ENCODE measurements around the gene ATP1A2. TPM values are rescaled to one million over a fixed set of nuclear protein-coding genes. Genes with fewer than 3 reads are reported as not detected.

The ATP1A2 gene
- total RNA-seq, 1 donor from 2014 or later, result 8.2 TPM

- DNase-seq (ENCODE audit: extremely low spot score, unreplicated experiment), result no peak
- Mint-ChIP-seq H3K27ac (ENCODE audit: unreplicated experiment) (peak overlapping the region; percentile 15), H3K27me3 (ENCODE audit: unreplicated experiment) (peaks cover 7% of the 10 kb centered on the region), H3K9me3 (ENCODE audit: unreplicated experiment) (no peaks in the 10 kb centered on the region), H3K4me3 (ENCODE audit: unreplicated experiment) (no peak overlapping the region), H3K36me3 (ENCODE audit: unreplicated experiment) (no peaks in the 10 kb centered on the region), H3K4me1 (ENCODE audit: unreplicated experiment) (peaks cover 5% of the 10 kb centered on the region)
- TF ChIP-seq, protein P1, sequence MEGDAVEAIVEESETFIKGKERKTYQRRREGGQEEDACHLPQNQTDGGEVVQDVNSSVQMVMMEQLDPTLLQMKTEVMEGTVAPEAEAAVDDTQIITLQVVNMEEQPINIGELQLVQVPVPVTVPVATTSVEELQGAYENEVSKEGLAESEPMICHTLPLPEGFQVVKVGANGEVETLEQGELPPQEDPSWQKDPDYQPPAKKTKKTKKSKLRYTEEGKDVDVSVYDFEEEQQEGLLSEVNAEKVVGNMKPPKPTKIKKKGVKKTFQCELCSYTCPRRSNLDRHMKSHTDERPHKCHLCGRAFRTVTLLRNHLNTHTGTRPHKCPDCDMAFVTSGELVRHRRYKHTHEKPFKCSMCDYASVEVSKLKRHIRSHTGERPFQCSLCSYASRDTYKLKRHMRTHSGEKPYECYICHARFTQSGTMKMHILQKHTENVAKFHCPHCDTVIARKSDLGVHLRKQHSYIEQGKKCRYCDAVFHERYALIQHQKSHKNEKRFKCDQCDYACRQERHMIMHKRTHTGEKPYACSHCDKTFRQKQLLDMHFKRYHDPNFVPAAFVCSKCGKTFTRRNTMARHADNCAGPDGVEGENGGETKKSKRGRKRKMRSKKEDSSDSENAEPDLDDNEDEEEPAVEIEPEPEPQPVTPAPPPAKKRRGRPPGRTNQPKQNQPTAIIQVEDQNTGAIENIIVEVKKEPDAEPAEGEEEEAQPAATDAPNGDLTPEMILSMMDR (IDR thresholded peaks at IDR 0.05), result no peak
Measured at GRCh38 chr1:160149716-160150115, 34.2 kb downstream of the ATP1A2 start.

- no peak within 1 kb of the TSS for H3K27ac Mint-ChIP-seq (ENCODE audit: unreplicated experiment)
- H3K36me3 Mint-ChIP-seq (ENCODE audit: unreplicated experiment), result no peaks in the 10 kb centered on the region
- H3K9me3 Mint-ChIP-seq (ENCODE audit: unreplicated experiment), result no peaks in the 10 kb centered on the region
- TF ChIP-seq, protein P1 (IDR thresholded peaks at IDR 0.05), result no peak
- no peak for DNase-seq (ENCODE audit: extremely low spot score, unreplicated experiment)
- H3K27me3 Mint-ChIP-seq (ENCODE audit: unreplicated experiment), result peaks cover 16% of the 10 kb centered on the region
- peaks cover 5% of the 10 kb centered on the region for H3K4me1 Mint-ChIP-seq (ENCODE audit: unreplicated experiment)
- H3K4me3 Mint-ChIP-seq (ENCODE audit: unreplicated experiment), result no peak within 1 kb of the TSS
Measured at GRCh38 chr1:160151303-160151702, 35.7 kb downstream of the ATP1A2 start, which contains the start of gene ATP1A4. Gene ATP1A4 (plus strand): TSS chr1:160151603. CDS start chr1:160152041, 438 bp downstream.

- DNase-seq (ENCODE audit: extremely low spot score, unreplicated experiment), result no peak
- Mint-ChIP-seq H3K4me1 (ENCODE audit: unreplicated experiment) (no peaks in the 10 kb centered on the region), H3K27ac (ENCODE audit: unreplicated experiment) (no peak overlapping the region), H3K36me3 (ENCODE audit: unreplicated experiment) (no peaks in the 10 kb centered on the region), H3K4me3 (ENCODE audit: unreplicated experiment) (no peak overlapping the region), H3K27me3 (ENCODE audit: unreplicated experiment) (peaks cover 35% of the 10 kb centered on the region), H3K9me3 (ENCODE audit: unreplicated experiment) (no peaks in the 10 kb centered on the region)
- TF ChIP-seq, protein P1 (IDR thresholded peaks at IDR 0.05), result no peak
Measured at GRCh38 chr1:160154790-160155189, 39.2 kb downstream of the ATP1A2 start.

DNA sequence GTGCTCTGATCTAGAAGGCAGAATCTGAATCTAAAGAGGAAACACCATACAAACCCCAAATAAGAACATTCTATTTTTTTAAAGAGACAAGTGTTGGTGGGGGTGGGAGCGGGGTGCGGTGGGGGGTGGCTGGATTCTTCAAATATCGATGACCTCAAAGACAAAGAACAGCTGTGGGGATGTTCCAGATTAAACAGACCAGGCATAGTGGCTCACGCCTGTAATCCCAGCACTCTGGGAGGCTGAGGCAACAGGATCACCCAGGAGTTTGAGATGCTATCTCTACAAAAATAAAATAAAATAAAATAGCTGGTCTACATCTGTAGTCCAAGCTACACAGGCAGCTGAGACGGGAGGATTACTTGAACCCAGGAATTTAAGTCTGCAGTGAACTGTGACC, 40.8 kb downstream of the ATP1A2 start:
- Mint-ChIP-seq H3K27me3 (ENCODE audit: unreplicated experiment) (peaks cover 35% of the 10 kb centered on the region), H3K4me1 (ENCODE audit: unreplicated experiment) (no peaks in the 10 kb centered on the region), H3K36me3 (ENCODE audit: unreplicated experiment) (no peaks in the 10 kb centered on the region), H3K4me3 (ENCODE audit: unreplicated experiment) (no peak overlapping the region), H3K27ac (ENCODE audit: unreplicated experiment) (no peak overlapping the region), H3K9me3 (ENCODE audit: unreplicated experiment) (no peaks in the 10 kb centered on the region)
- TF ChIP-seq, protein P1 (IDR thresholded peaks at IDR 0.05), result no peak
- DNase-seq (ENCODE audit: extremely low spot score, unreplicated experiment), result no peak

DNA sequence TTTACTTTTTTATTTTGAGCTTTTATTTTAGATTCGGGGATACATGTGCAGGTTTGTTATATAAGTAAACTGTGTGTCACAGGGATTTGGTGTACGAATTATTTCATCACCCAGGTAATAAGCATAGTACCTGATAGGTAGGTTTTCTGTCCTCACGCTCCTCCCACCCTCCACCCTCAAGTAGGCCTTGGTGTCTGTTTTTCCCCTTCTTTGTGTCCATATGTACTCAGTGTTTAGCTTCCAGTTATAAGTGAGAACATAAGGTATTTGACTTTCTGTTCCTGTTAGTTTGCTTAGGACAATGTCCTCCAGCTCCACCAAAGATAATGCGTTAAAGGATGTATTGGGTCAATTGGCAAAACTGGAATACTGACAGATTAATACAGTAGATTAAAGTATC, 41.6 kb downstream of the ATP1A2 start:
- Mint-ChIP-seq H3K4me3 (ENCODE audit: unreplicated experiment) (no peak overlapping the region), H3K27me3 (ENCODE audit: unreplicated experiment) (peaks cover 38% of the 10 kb centered on the region), H3K27ac (ENCODE audit: unreplicated experiment) (no peak overlapping the region), H3K9me3 (ENCODE audit: unreplicated experiment) (no peaks in the 10 kb centered on the region), H3K36me3 (ENCODE audit: unreplicated experiment) (no peaks in the 10 kb centered on the region), H3K4me1 (ENCODE audit: unreplicated experiment) (no peaks in the 10 kb centered on the region)
- no peak for DNase-seq (ENCODE audit: extremely low spot score, unreplicated experiment)
- TF ChIP-seq, protein P1 (IDR thresholded peaks at IDR 0.05), result no peak
